Middle frontal gyrus (tissue), 1 donor: ENCODE measurements around the gene PPP1R13B.

Source experiments
- DNase-seq: peaks from one replicate; pipeline ENCODE4 v3.0.0-alpha.2; 2015; ENCODE audit warnings: low spot score; ENCODE audit errors: extremely low spot score

The PPP1R13B gene

DNA sequence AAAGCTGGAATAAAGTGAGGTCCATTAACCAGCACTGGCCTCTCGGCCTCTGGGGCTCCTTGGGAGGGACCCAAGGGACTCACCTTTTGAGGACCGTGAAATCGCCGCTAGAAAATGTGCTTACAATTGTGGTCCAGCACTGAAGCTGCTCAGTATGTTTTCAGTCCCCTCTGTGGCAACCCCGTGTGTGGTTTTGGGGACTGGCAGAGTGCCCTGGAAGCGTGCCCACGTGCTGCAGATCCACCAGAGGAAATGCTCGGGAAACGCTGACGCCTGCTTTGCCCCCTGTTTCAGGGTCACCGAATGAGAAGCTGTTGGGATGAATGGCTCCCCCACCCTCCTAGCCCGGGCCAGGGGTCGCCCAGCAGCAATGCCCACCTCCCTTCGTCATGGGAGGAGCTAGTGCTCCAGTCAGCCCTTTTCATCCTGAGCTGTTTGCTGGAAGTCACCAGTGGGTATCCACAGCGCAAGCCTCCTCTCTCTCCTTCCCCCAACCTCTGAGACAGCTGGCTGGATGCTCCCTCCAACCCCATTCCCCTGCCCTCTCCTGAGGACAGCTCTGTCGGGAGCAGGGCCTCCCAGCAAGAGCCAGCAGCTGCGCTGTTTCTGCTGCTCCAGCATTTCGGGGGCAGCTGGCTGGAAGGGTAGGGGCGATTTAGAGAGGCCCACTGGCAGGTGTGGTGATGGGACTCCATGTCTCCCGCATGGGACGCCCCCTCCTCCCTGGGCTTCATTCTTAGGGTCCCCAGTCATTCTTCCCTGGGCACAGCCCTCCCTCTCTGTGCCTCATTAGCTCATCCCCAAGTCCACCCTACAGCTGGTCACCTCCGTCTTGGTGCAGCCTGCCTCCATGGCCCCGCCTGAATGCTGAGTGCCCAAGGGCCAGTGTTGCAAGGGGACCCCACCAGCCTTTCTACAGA lies 33.2 kb upstream of the PPP1R13B start:
- no peak for DNase-seq

- DNase-seq, result no peak
Measured at GRCh38 chr14:103879570-103880347, 32.4 kb upstream of the PPP1R13B start.

DNA sequence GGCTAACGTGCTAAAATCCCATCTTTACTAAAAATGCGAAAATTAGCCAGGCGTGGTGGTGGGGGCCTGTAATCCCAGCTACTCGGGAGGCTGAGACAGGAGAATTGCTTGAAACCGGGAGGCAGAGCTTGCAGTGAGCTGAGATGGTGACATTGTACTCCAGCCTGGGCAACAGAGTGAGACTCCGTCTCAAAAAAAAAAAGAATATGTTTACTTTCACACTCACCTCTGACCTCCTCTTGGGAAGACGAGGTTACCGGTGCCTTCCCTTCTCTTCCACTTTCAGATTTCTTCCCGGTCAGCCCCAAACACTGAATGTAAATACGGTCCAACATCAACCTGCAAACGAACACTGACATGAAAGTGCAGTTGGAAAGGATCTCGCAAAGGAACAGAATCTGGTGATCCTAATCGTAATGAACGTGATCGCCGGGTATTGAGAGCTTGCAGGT lies 31.8 kb upstream of the PPP1R13B start:
- no peak for DNase-seq

DNA sequence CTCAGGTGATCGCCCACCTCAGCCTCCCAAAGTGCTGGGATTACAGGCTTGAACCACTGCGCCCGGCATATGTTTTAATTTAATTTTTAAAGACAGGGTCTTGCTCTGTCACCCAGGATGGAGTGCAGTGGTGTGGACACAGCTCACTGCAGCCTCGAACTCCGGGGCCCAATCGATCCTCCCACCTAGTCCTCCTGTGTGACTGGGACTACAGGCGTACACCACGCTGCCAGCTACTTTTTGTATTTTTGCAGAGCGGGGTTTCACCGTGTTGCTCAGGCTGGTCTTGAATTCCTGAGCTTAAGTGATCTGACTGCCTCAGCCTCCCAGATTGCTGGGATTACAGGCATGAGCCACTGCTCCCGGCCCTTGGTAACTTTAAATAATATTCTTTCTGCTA lies 30.8 kb upstream of the PPP1R13B start:
- no peak for DNase-seq

- no peak for DNase-seq
Measured at GRCh38 chr14:103875010-103875409, 27.6 kb upstream of the PPP1R13B start.

- DNase-seq, result no peak
Measured at GRCh38 chr14:103872481-103873113, 25.2 kb upstream of the PPP1R13B start.

GRCh38 chr14:103871596-103872480 lies 24.5 kb upstream of the PPP1R13B start:
- no peak for DNase-seq

- DNase-seq, result no peak
Measured at GRCh38 chr14:103870891-103871595, 23.7 kb upstream of the PPP1R13B start.

- DNase-seq, result no peak
Measured at GRCh38 chr14:103870144-103870876, 22.9 kb upstream of the PPP1R13B start.

DNA sequence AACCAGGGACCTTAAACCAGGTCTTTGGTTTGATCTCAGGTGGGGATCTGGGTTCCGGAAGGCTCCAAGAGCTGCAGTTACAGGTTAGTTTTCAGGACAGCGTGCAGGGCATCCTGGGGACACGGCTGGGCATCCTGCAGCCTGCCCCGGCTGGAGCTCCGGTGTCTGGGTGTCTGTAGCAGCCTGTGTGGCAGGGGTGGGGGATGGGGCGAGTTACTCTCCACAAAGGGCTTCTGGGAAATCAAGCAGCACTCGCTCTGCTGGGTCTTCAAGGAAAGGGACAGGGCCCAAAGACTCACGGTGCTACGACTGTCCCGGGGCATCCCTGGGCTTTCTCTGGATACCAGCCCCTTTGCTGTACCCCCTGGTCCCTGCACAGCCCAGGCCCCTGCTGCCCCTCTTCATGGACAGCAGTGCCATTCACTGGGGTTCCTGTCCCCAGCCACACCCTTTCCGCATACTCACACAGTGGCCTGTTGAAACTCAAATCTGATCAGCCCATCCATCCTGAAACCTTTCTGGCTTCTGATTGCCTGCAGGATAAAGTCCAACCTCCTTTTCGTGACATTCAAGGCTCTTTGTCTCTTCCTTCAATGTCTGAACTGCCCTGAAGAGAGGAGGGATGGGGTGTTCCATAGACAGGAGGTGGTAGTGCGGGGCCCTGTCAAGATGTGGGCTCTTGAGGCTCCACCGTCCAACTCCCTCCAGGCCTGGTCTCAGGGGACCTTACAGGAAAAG lies 22.2 kb upstream of the PPP1R13B start:
- no peak for DNase-seq

DNA sequence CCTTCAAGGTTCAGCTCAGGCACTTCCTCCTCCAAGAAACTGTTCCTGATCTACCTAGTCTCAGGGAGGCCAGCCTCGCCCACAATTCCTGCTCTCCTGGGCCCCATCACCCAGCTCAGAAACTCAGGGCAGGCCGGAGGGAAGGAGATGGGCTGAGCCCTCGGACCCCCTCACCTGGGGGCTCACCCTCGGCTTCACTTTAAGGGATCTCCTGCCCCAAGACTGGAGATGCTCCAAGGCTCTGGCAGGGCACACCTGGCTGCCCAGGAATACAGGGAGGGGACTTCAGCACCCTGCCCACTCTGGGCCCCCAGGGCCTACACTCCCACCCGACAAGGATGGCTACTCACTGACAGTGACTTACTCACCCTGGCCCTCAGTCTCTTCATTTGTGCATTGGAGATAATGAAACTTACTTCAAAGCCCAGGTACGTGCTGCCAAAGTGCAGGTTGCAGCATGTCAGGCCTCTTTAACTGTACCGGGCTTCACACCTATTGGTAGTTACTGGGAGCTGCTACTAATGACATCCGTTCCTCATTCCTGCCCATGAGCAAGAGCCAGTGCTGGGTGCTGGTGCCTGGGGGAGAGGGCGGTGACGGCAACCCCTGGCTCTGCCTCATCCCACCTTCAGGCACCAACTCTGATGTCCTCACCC lies 21.0 kb upstream of the PPP1R13B start:
- DNase-seq, result no peak

- DNase-seq, result no peak
Measured at GRCh38 chr14:103867523-103867953, 20.2 kb upstream of the PPP1R13B start.

GRCh38 chr14:103867020-103867419 lies 19.6 kb upstream of the PPP1R13B start:
- DNase-seq, result no peak

- DNase-seq, result no peak
Measured at GRCh38 chr14:103863245-103863644, 15.9 kb upstream of the PPP1R13B start.

DNA sequence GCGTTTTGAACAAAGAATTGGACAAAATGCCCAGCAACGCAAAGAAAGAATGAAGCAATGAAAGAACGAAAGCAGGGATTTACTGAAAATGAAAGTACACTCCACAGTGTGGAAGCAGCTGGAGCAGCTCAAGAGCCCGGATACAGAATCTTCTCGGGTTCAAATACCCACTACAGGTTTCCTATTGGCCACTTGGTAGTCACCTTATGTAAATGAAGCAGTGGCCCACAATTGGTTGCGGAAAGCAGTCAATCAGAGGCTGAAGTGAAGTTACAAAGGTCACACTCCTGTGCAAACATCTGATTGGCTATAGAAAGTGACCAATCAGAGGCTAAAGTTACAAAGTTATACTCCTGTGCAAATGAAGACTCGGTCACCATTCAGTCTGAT lies 15.0 kb upstream of the PPP1R13B start:
- no peak for DNase-seq

DNA sequence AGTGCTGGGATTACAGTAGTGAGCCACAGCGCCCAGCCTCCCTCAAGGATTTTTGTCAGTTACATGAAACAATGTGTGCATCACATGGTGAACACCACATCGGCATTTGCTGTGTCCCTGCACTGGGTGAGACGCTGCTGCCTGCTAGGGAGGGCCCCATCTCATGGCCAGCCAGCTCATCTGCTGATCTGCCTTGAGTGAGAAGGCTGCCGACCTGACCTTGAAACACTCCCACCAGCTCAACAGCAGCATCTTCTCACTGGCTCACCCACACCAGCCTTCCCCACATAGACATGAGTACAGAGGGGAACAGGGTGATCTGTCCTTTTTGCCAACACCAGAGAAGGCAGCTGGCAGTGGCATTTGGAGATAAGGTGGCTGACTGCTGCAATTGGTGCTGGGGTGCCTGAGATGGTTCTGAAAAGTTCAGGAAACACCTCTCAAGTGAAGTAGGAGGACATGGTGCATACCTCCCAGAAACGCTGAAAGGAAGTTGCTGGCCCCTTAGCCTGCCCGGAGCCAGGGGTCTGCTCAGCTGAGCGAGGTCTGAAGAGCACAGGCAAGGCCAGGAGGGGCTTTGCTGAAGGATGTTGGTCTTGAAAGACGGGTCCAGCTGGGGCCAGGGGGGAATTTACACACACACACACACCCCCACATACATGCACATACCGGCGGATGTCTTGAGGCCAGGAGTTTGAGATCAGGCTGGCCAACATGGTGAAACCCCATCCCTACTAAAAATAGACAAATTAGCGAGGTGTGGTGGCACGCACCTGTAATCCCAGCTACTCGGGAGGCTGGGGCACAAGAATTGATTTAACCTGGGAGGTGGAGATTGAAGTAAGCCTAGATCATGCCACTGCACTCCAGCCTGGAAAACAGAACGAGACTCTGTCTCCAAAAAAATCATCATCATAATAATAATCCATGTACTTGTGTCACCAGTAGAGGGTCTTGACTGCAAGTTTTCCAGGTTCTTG lies 14.3 kb upstream of the PPP1R13B start:
- DNase-seq, result no peak
